ENCODE measurements around the gene PRKAG2.

GRCh38 chr7:151744051-151744580, 132.8 kb downstream of the PRKAG2 start:
- TF ChIP-seq CTCF (conservative IDR thresholded peaks at IDR 0.05; ENCODE audit: low read length) (no peak), EZH2phosphoT487 (IDR thresholded peaks at IDR 0.05; ENCODE audit: borderline replicate concordance) (no peak)
